ENCODE measurements around the gene PACRG.

GRCh38 chr6:163092876-163093275 lies 365.1 kb downstream of the PACRG start:
- TF ChIP-seq EZH2phosphoT487 (IDR thresholded peaks at IDR 0.05; ENCODE audit: insufficient read depth, low read depth) (no peak), EZH2 (IDR thresholded peaks at IDR 0.05; ENCODE audit: insufficient read depth, poor library complexity, severe bottlenecking) (no peak)
